PC-9 (cell line): Measurements from ENCODE around the gene NDUFAF2. TPM values are rescaled to one million over a fixed set of nuclear protein-coding genes. Genes with fewer than 3 reads are reported as not detected.

Source experiments
- BruUV-seq: library from RNA; stranded (reverse); fragments of 400-500 nt; replicated peaks from 2 replicates; lab custom pipeline; 2021; lab: Mats Ljungman, UMichigan
- CTCF ChIA-PET: fragments of 300-600 bp; sonication (Branson Sonifier 250); formaldehyde crosslinking; loops from one replicate; lab custom pipeline; 2022; ENCODE audit warnings: antibody characterized with exemption; lab: Charles Lee
- POLR2A ChIA-PET: fragments of 300-600 bp; sonication (Branson Sonifier 250); formaldehyde crosslinking; loops from one replicate; lab custom pipeline; 2022; ENCODE audit warnings: antibody characterized with exemption; ENCODE audit not compliant: unreplicated experiment; lab: Charles Lee
- DNase-seq, 2 experiments: peaks; one replicate each; pipeline versions ENCODE4 v3.0.0 to v3.0.0-alpha.2; 2015 to 2022; ENCODE audit warnings: mixed read lengths in 1 of 2
- H2AFZ ChIP-seq: fragments of 200-600 bp; sonication (generic); 2 replicates; pipeline ENCODE4 v1.8.1; 2017; ENCODE audit warnings: antibody characterized with exemption
- H3F3A ChIP-seq: fragments of 200-600 bp; sonication (generic); 2 replicates; pipeline ENCODE4 v1.8.1; 2017; ENCODE audit warnings: antibody characterized with exemption, mild to moderate bottlenecking, low read depth; ENCODE audit not compliant: insufficient read depth
- H3K27ac ChIP-seq: fragments of 200-600 bp; sonication (generic); 2 replicates; pipeline ENCODE4 v1.6.1; 2016; ENCODE audit warnings: mixed run types
- H3K27me3 ChIP-seq: fragments of 200-600 bp; sonication (generic); 2 replicates; pipeline ENCODE4 v1.6.1; 2016; ENCODE audit warnings: low read depth, mixed run types; ENCODE audit not compliant: insufficient read depth
- H3K36me3 ChIP-seq: fragments of 200-600 bp; sonication (generic); 2 replicates; pipeline ENCODE4 v1.6.1; 2016; ENCODE audit warnings: low read depth, mixed run types
- H3K4me1 ChIP-seq: fragments of 200-600 bp; sonication (generic); replicated peaks from 2 replicates; pipeline ENCODE4 v1.6.1; 2016; ENCODE audit warnings: mixed run types; ENCODE audit not compliant: insufficient read depth
- H3K4me2 ChIP-seq: fragments of 200-600 bp; sonication (generic); 2 replicates; pipeline ENCODE4 v1.6.1; 2017; ENCODE audit warnings: mixed run types
- H3K4me3 ChIP-seq: fragments of 200-600 bp; sonication (generic); 2 replicates; pipeline ENCODE4 v1.6.1; 2016; ENCODE audit warnings: mixed run types
- H3K79me2 ChIP-seq: fragments of 200-600 bp; sonication (generic); 2 replicates; pipeline ENCODE4 v1.6.1; 2017; ENCODE audit warnings: low read depth, mixed run types
- H3K9me2 ChIP-seq: fragments of 200-600 bp; sonication (generic); 2 replicates; pipeline ENCODE4 v1.8.1; 2017; ENCODE audit warnings: mild to moderate bottlenecking; ENCODE audit not compliant: insufficient read depth
- H3K9me3 ChIP-seq: fragments of 200-600 bp; sonication (generic); 2 replicates; pipeline ENCODE4 v1.8.1; 2016; ENCODE audit warnings: low read depth; ENCODE audit not compliant: insufficient read depth
- H4K20me1 ChIP-seq: fragments of 200-600 bp; sonication (generic); 2 replicates; pipeline ENCODE4 v1.8.1; 2017; ENCODE audit not compliant: insufficient read depth
- EZH2 ChIP-seq: fragments of 200-600 bp; sonication (generic); IDR thresholded peaks from 2 replicates; pipeline ENCODE4 v1.8.0; 2017; ENCODE audit warnings: antibody characterized with exemption, low read depth
- intact Hi-C: fragments of 100-400 bp; cut with micrococcal nuclease; formaldehyde crosslinking; loops from one replicate; pipeline ENCODE4 v1.10.0; 2022; ENCODE audit not compliant: unreplicated experiment
- total RNA-seq: library from RNA; stranded (reverse); gene quantifications from 2 replicates; pipeline ENCODE4 v1.2.3, GENCODE V29; 2021
- TF ChIP-seq, protein P1 (sequence below): fragments of 200-600 bp; sonication (generic); conservative IDR thresholded peaks from 2 replicates; pipeline ENCODE4 v1.6.1; 2017; ENCODE audit warnings: mixed run types, antibody characterized with exemption, mild to moderate bottlenecking, moderate library complexity

NDUFAF2 gene
- total RNA-seq, 1 experiment from 2014 or later = 42.7 TPM

DNA sequence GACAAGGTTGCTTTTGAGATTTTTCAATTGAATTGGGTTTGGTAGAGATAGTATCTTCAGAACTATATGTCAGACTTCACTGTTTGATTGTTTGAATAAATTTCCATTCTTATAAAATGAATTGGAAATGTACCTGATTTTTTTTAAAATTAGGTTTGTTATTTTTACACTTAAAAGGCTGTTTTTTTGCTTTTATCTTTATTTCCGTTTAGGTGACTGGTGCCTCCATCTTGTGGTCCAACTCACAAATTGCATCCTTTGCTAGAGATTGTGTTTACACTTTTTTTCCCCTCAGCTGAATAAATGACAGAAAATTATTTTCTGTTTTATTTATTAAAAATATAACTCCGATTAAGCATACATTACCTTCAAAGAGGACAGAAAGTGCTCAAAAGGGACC is 15.6 kb downstream of the NDUFAF2 start:
- DNase-seq = no peak
- Histone ChIP-seq H4K20me1 (peaks cover 26% of the 10 kb centered on the region), H3K27ac (no peak overlapping the region), H3F3A (no peaks in the 10 kb centered on the region; the same call in 1 of the 2 replicates), H3K36me3 (no peaks in the 10 kb centered on the region), H3K4me3 (no peak overlapping the region), H3K79me2 (peaks cover 63% of the 10 kb centered on the region), H3K4me1 (no peaks in the 10 kb centered on the region), H3K9me3 (no peaks in the 10 kb centered on the region), H3K9me2 (no peaks in the 10 kb centered on the region), H3K27me3 (no peaks in the 10 kb centered on the region), H2AFZ (no peak overlapping the region), H3K4me2 (no peak overlapping the region)
- CTCF ChIA-PET = interaction anchor here (0.7 kb wide), 1 partner anchor 74 kb away, joined by 3 read pairs; no protein-coding TSS in a partner anchor
- intact Hi-C loops = loop anchor here (10.0 kb wide), 1 partner anchor 1184 kb away; no protein-coding TSS in a partner anchor
- BruUV-seq = no TSS peak
- POLR2A ChIA-PET = interaction anchor here (0.6 kb wide), 1 partner anchor 190 kb away, joined by 10 read pairs; no protein-coding TSS in a partner anchor
- TF ChIP-seq, protein P1, sequence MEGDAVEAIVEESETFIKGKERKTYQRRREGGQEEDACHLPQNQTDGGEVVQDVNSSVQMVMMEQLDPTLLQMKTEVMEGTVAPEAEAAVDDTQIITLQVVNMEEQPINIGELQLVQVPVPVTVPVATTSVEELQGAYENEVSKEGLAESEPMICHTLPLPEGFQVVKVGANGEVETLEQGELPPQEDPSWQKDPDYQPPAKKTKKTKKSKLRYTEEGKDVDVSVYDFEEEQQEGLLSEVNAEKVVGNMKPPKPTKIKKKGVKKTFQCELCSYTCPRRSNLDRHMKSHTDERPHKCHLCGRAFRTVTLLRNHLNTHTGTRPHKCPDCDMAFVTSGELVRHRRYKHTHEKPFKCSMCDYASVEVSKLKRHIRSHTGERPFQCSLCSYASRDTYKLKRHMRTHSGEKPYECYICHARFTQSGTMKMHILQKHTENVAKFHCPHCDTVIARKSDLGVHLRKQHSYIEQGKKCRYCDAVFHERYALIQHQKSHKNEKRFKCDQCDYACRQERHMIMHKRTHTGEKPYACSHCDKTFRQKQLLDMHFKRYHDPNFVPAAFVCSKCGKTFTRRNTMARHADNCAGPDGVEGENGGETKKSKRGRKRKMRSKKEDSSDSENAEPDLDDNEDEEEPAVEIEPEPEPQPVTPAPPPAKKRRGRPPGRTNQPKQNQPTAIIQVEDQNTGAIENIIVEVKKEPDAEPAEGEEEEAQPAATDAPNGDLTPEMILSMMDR = peak; percentile 75
- TF ChIP-seq EZH2 = no peak

DNA sequence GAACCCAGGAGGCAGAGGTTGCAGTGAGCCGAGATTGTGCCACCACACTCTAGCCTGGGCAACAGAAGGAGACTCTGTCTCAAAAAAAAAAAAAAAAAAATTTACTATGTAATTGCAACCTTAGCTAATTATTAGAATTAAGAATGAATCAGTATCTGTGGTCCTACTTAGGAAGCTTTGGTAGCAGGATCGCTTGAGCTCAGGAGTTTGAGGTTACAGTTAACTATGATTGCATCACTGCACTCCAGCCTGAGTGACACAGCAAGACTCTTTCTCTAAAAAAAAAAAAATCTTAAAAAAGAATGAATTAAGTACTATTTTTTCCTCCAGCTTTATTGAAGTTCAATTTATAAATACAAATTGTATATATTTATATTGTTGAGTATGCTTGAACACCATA is 16.7 kb downstream of the NDUFAF2 start:
- TF ChIP-seq, protein P1 = no peak
- no peak for TF ChIP-seq EZH2
- no peak overlapping the region for H3K27ac ChIP-seq
- H3F3A ChIP-seq = no peaks in the 10 kb centered on the region; the same call in 1 of the 2 replicates
- ChIA-PET CTCF (interaction anchor here (0.6 to 0.8 kb wide), 3 partner anchors 97 to 752 kb away, joined by 5 to 9 read pairs (median 9); no protein-coding TSS in a partner anchor), POLR2A (interaction anchor here (0.6 kb wide), 1 partner anchor 370 kb away, joined by 3 read pairs; no protein-coding TSS in a partner anchor)
- DNase-seq = no peak
- peaks cover 65% of the 10 kb centered on the region for H3K79me2 ChIP-seq
- no peak overlapping the region for H3K4me3 ChIP-seq
- H3K4me1 ChIP-seq = no peaks in the 10 kb centered on the region
- H3K4me2 ChIP-seq = no peak overlapping the region
- H4K20me1 ChIP-seq = peaks cover 26% of the 10 kb centered on the region
- no peaks in the 10 kb centered on the region for H3K36me3 ChIP-seq
- H3K27me3 ChIP-seq = no peaks in the 10 kb centered on the region
- no peaks in the 10 kb centered on the region for H3K9me2 ChIP-seq
- peaks cover 4% of the 10 kb centered on the region; the same call in 1 of the 2 replicates for H3K9me3 ChIP-seq
- no TSS peak for BruUV-seq
- no peak overlapping the region for H2AFZ ChIP-seq
- intact Hi-C loops = loop anchor here (10.0 kb wide), 1 partner anchor 1183 kb away; no protein-coding TSS in a partner anchor

DNA sequence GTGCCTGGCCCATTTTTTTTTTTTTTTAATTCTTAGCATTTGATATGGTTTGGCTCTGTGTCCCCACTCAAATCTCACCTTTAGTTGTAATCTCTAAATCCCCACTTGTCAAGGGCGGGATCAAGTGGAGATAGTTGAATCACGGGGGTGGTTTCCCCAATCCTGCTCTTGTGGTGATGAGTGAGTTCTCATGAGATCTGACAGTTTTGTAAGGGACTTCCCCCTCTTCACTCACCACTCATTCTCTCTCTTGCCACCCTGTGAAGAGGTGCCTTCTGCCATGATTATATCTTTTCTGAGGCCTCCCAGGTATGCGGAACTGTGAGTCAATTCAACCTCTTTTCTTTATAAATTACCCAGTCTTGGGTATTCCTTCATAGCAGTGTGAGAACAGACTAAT is 27.2 kb downstream of the NDUFAF2 start:
- no peaks in the 10 kb centered on the region for H3K27me3 ChIP-seq
- H3K79me2 ChIP-seq = peaks cover 47% of the 10 kb centered on the region
- no peak for TF ChIP-seq EZH2
- TF ChIP-seq, protein P1 = no peak
- no peak overlapping the region for H3K4me3 ChIP-seq
- H3K4me2 ChIP-seq = no peak overlapping the region
- CTCF ChIA-PET = no interaction called here
- no peak for DNase-seq
- H3F3A ChIP-seq = no peaks in the 10 kb centered on the region
- intact Hi-C loops = no loop called here
- H3K9me3 ChIP-seq = peaks cover 16% of the 10 kb centered on the region
- POLR2A ChIA-PET = no interaction called here
- no TSS peak for BruUV-seq
- no peaks in the 10 kb centered on the region; the same call in 1 of the 2 replicates for H4K20me1 ChIP-seq
- H3K4me1 ChIP-seq = no peaks in the 10 kb centered on the region
- no peaks in the 10 kb centered on the region for H3K36me3 ChIP-seq
- no peak overlapping the region for H3K27ac ChIP-seq
- no peaks in the 10 kb centered on the region for H3K9me2 ChIP-seq
- H2AFZ ChIP-seq = no peak overlapping the region
